GM21515 (cell line): ENCODE results near the gene PARP9.
"Not testable (repeated sequence)": the region's sequence is repeated elsewhere in the genome, so short reads cannot be mapped to it uniquely, and the experiment has no call there.

Source experiments
- ATAC-seq: cut with Tn5 transposase; IDR thresholded peaks from one replicate; pipeline ENCODE4 v1.9.1; 2021; ENCODE audit not compliant: unreplicated experiment

Gene PARP9

DNA sequence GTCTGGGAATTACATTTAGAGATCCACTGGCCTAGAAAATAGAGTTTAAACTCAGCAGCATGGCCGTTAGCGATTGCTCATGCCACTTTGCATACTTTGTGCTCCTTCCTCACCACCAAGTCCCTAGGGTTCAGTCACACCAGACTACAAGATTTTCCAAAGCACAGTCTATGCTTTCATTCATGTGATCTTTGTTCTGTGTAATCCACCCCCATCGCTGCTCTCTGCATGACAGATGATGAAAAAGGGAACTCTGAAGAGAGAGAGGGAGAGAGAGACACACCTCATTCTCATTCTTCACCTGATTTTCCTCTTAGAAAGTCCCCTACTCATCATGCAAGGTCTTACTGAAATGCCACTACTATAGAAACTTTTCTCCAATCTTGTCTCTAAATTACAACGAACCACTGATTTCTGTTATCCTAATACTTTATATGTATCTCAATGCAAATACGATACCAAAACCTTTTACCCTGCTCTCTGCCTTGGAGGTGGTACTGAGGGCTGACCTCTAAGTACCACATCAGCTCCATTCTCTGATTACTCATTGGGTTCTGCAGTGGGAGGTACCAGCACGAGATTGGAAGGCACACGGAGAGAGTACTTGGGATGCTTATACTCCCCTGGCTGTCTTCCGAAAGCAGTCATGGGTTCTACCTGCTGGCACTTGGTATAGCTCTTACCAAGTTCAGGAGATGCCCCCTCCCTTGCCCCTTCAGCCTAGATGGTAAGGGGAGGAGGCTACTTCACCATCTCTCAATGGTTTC lies 12.3 kb upstream of the PARP9 start:
- peak; percentile 75 for ATAC-seq

DNA sequence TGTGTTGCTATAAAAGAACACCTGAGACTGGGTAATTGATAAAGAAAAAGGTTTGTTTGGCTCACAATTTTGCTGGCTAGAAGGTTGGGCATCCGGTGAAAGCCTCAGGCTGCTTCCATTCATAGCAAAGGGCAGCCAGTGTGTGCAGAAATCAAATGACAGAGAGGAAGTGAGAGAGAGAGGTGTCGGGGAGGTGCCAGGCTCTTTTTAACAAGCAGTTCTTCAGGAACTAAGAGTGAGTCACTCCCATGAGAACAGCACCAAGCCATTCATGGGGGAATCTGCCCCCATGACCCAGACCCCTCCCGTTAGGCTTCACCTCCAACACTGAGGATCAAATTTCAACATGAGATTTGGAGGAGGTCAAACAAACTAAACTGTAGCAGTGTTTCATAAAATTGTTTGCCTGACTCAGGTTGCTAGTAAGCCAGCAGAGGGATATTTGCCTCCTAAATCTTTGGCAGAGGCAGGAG lies 8.9 kb upstream of the PARP9 start:
- no peak for ATAC-seq

- no peak for ATAC-seq
Measured at GRCh38 chr3:122568755-122569154, 4.7 kb upstream of the PARP9 start.

DNA sequence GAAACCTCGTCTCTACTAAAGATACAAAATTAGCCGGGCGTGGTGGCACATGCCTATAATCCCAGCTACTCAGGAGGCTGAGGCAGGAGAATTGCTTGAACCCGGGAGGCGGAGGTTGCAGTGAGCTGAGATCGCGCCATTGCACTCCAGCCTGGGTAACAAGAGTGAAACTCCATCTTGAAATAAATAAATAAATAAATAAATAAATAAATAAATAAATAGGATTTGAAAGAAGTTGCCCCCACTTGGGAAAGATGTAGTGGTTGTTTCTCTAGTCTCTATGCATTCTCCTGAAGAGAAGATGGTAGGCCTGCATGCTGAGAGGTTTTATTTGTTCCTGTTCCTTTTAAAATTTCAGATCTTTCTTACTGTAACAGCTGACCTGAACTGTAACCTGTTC lies 4.0 kb upstream of the PARP9 start:
- not testable (repeated sequence) for ATAC-seq

GRCh38 chr3:122563717-122564025 lies 429 bp downstream of the PARP9 start:
- no peak for ATAC-seq

- no peak for ATAC-seq
Measured at GRCh38 chr3:122562923-122563716, 980 bp downstream of the PARP9 start.

- no peak for ATAC-seq
Measured at GRCh38 chr3:122560680-122561079, 3.4 kb downstream of the PARP9 start.

DNA sequence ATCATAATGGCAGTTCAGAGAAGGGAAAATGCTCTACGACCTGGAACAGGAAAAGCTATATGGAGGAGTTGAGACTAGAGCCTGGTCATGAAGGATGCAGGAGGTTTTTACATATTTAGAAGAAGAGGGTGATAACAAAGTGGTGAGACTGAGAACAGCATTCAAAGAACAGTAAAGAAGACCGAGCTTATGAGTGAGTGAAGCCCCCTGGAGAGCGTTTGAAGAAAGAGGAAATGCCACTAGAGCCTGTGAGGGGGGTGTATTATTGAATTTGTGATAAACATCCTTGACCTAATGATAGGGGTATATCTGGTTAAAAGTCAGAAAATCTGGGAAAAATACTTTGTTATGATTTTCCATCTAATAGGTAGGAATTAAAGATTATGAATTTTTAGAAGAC lies 4.2 kb downstream of the PARP9 start:
- no peak for ATAC-seq

DNA sequence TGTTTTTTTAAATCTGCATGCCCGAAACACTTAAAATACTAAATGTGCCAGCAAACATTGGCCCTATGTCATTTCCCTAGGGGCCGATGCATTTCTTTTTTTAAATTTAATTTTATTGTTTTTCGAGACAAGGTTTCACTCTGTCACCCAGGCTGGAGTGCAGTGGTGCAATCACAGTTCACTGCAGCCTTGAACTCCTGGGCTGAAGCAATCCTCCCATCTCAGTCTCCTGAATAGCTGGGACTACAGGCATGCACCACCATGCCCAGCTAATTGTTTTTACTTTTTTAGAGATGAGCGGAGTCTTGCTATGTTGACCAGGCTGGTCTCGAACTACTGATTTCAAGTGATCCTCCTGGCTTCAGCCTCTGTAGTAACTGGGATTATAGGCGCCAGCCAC lies 5.5 kb downstream of the PARP9 start:
- no peak for ATAC-seq

DNA sequence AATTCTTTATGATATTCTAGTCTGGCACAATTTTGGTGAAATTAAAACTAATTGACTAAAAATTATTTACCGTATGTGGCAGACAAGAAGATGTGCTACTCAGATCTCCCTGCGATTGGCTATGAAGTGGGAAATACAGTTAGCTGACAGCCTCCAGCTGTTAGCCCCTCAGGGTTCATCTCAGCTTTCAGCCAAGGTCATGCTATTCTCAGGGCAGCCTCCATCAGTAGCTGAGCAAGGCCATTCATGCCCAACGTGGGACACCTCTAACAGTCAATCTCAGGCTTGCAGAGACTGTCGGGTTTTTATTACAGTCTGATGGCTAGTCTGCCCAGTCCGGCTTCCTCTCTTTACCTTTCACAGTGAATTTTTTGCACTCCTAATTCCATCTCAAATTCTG lies 6.7 kb downstream of the PARP9 start:
- ATAC-seq = no peak

- no peak for ATAC-seq
Measured at GRCh38 chr3:122555275-122556071, 8.6 kb downstream of the PARP9 start.

GRCh38 chr3:122553171-122553570 lies 10.9 kb downstream of the PARP9 start:
- ATAC-seq = no peak

DNA sequence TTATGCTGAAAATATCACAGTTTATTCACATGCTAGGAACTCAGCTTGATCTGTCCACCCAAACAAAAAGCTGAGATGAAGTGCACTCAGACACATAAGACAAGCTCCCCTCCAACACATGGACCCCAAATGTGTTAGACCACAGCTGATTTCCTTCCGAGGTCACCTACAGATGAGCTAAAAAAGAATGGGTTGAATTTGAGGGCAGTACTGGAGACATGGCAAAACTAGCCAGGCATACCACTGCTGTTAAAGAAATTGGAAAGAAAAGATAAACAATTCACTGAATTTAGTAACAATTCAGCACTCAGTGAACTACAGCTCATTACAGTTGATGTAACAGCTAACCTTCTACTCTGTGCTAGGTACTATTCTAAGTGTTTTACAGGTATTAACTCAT lies 15.5 kb downstream of the PARP9 start:
- no peak for ATAC-seq

DNA sequence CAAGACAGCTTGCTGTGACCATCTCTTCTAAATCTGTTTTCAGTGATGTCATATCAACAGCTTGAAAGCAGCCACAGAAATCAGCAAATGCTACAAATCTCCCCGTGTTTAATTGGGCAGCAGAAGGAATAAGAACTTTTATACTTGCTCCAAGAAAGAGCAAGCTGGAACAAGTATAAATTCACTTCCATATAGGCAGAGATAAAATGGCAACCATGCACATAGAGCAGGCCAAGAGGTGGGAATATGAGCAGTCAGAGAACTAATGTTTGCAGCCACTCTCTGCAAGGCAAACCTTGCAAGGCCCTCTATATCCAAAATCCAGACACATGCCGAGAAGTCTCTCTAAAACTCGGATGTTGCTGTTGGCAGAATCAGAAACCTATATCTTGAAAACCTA lies 16.0 kb downstream of the PARP9 start:
- ATAC-seq = no peak

DNA sequence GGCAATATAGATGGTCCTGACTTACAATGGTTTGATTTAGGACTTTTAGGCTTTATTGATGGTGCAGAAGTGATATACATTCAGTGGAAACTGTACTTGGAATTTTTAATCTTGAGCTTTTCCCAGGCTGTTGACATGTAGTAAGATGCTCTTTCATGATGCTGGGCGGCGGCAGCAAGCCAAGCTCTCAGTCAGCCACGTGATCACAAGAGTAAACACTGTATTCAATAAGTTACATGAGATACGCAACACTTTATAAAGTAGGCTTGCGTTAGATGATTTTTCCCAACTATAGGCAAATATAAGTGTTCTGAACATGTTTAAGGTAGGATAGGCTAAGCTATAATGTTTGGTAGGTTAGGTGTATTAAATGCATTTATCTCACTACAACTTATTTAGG lies 17.9 kb downstream of the PARP9 start:
- ATAC-seq = no peak

DNA sequence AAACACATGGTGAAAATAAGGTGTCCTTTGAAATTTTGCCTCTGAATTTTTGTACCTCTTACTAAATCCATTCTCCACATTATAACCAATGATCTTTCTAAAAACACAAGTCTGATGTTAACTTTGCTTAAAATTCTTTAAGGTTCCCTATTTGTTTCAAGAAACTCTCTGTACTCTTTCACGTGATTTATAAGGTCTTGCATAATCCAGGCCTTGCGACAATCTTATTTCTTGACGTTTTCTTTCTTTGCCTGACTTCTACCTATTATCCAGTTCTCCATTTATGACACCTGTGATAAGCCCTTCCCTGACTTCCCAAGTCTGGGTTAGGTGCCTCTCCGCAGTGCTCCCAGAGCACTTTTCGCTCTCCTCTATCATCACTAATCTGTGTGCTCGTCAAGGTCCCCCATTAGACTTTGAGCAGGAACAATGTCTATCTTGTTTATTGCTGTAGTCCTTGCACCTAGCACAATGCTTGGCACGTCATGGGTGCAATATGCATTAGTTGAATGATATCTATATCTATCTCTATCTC lies 25.1 kb downstream of the PARP9 start:
- no peak for ATAC-seq

GRCh38 chr3:122536632-122537001 lies 27.5 kb downstream of the PARP9 start:
- ATAC-seq = no peak

- ATAC-seq = no peak
Measured at GRCh38 chr3:122535964-122536631, 28.0 kb downstream of the PARP9 start.

DNA sequence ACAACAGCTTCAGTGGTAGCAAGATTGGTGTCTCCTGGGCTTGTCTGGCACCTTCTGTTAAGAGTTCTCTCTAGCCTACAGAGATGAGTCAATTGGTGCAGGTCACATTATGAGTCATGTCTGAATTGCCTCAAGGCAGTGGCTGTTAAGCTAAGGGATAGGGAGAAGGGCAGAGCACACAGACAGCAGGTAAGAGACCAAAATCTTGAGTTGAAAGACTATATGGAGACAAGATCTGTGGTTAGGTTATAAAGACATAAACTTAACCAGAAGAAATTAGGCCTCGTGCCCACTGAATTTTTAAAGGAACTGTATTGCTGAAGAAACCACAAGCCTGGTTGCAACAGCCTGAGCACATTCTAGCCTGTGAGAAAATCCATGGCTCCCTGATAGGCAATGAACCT lies 30.2 kb downstream of the PARP9 start:
- ATAC-seq = peak; percentile 98

DNA sequence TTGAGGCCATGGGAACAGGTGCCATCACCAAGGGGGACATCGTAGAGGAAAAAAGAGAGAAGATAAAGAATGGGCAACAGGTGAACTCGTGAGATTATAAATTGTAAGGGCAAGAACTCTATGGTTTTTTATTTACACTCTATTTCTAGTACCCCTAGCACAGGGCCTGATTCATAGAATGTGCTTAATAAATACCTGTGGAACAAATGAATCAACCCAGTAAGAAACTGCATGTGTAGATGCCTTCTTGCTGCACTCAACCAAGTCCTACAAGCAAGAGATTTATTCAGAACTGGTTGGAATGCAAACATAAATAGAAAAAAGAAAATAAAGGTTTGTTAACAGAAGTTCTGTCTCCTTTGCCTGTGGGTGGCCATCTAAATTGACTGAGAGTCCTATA lies 30.6 kb downstream of the PARP9 start:
- ATAC-seq = no peak

GRCh38 chr3:122530164-122530563 lies 33.9 kb downstream of the PARP9 start:
- no peak for ATAC-seq
